HG02759 (cell line): Measurements from ENCODE around the gene PLPP6.

Experiments used
- ATAC-seq: cut with Tn5 transposase; IDR thresholded peaks from one replicate; pipeline ENCODE4 v1.9.1; 2021; ENCODE audit warnings: mild to moderate bottlenecking, moderate library complexity; ENCODE audit not compliant: unreplicated experiment

PLPP6 gene

DNA sequence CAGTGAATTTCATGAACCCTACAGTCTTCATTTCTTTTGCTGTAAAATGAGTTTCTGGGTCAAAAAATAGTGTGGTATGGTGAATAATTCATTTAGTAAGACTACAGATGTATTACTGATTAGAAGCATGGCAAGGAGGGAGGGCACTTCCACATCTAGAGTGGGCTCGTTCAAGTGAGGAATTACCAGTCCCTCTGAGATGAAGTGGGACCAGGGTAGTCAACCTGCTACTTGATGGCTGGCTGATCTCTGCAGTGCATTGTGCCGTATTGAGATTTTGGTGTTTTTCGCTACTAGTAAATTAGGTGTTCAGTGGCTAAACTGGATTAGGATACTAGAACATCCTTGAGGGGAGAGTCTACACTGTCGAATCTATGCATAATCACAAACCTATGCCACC is 28.1 kb downstream of the PLPP6 start:
- peak; percentile 74 for ATAC-seq

DNA sequence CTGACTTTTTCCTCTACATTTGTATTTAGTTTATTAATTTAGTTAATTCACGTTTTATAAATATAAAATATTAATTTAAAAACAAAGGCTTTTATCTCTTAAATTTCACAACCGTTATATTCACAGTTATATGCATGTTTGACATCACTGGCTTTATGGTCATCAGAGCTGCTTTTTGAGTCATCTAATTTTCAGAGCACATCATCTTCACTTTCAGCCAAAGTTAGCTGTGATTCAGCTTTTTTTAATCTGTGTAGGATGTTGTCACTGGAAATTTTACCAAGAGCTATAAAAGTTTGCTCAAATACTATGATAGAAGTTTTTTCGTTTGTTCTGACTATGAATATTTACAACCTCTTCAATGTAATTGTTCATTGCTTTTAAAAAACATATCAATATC is 29.7 kb downstream of the PLPP6 start:
- ATAC-seq: no peak

DNA sequence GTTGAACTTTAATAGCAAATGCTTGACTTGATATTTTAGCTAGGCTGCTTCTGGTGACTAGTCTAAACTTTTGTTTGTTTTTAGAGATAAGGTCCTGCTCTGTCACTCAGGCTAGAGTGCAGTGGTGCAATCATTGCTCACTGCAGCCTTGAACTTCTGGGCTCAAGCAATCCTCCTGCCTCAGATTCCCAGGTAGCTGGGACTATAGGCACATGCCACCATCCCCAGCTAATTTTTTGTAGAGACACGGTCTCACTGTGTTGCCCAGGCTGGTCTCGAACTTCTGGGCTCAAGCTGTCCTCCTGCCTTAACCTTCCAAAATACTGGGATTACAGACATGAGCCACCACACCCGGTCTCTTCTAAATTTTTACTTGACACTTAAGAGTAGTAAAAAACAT is 38.0 kb downstream of the PLPP6 start:
- ATAC-seq: no peak

DNA sequence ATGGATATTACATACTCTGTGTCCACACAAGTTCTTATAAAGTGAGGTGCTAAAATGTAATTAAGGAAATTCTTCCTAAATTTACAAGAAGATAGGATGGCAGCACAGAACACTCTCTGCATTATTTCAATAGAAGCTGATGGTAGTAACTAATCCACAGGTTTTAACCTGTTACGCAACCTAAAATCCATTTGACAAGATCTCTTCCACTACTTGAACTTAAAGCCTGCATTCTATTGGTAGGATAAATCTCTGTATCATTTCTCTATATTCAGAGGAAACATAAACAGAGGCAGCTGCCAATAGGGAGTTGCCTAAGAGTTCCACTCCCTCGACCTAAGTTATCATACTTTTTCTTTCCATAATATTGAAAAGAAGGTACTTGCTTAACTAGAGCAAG is 38.8 kb downstream of the PLPP6 start:
- no peak for ATAC-seq

DNA sequence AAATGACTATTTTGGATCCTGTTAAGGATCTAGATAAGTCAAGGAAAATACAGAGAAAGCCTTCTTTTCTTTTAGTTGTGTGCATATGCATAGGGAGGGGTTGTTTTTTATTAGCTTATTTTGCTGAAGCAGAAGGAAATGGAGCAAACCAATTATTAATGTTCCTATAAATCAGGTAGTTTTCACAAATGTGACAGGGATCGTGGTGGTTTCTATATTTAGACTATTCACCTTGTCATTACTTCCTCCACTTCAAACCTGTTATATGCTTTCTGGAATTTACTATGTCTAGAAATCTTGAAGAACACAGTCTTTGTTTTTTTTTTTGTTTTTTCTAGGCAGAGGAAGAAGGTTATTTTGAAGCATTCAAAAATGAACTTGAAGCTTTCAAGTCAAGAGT is 39.4 kb downstream of the PLPP6 start:
- no peak for ATAC-seq

DNA sequence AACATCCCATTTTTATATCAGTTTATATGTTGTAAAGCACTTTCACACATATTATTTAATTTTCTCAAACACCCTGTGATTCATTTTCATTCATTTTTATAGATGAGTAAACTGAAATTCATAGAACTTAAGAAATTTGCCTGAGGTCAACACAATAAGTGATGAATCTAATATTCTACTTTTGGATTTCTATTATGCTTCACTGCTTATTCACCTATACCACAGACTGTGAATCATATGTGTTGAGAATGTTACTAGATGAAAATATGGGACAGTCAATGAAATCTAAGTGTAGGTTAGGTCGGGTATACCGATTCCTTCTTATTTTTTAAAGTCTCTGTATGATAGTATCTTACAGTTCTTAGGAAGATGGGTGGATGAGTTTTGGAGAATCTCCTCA is 42.0 kb downstream of the PLPP6 start:
- ATAC-seq: no peak

DNA sequence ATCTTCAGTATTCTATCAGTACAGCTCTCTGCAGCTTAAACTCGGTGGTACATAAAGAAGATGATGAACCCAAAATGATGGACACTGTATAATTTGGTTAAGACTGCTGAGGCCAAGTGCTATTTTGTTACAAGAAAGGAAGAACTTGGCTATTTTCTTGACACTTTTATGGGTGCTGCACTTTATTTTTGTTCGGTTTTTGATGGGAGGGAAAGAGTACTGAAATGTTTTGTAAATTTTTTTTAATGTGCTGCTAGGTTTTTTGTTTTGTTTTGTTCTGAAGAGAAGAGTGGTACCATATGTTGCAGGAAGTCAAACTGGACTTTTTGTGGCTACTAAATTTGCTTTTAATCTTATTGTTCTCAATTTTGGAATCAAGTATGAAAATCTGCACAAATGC is 43.9 kb downstream of the PLPP6 start:
- no peak for ATAC-seq

DNA sequence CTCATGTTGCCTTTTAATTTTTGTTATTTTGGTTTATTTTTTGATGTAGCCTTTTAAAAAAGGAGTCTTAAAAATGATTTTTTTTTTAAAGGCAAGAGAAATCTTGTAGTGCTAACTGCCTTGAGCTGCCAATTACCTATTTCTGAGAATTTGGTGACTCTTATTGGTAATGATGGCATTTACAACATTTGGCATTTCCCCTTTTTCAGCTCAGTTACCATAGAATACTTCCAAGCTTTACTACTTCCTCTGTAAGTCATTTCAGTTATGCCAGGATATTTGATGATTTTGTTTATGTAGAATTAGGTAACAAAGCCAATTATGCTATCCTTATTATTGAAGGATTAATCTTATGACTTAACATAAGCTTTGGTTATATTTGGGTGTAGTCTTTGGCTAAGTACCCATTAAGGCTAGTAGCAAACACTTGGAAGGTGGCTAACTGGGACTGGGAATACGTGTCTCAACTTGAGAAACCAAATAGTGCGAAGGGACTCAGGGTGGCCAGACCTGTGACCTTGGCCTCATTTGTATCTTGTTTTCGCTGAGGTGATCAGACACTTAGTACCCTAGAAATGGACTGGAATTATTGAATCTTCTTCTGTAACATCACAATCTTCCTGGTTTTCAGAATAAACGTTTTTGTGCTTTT is 45.0 kb downstream of the PLPP6 start:
- no peak for ATAC-seq

DNA sequence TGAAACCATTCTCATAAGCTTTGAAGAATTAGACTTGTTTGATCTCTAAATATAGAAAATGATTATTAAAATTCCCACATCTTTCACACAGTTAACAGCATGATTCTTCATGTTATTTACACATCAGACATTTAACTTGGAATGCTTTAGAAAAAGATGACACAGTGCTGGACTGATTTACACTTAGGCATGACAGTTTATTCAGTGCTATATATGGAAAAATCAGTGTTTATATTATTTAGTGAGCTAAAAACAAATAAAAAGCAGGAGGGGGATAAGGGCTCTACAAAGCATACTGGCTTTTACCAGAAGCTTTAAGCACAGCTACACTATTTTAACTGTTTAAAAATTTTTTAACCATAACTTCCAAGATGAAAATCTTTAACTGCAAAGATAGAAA is 47.3 kb downstream of the PLPP6 start:
- ATAC-seq: no peak

DNA sequence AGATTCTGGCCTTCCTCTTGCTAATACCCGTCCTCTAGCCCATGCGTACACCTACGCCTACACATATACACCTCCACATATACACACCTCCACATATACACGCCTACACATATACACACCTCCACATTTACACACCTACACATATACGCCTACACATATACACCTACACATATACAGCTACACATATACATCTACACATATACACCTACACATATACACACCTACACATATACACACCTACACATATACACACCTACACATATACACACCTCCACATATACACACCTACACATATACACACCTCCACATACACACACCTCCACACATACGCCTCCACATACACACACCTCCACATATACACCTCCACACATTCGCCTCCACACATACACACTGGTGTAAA is 51.8 kb downstream of the PLPP6 start:
- no peak for ATAC-seq

DNA sequence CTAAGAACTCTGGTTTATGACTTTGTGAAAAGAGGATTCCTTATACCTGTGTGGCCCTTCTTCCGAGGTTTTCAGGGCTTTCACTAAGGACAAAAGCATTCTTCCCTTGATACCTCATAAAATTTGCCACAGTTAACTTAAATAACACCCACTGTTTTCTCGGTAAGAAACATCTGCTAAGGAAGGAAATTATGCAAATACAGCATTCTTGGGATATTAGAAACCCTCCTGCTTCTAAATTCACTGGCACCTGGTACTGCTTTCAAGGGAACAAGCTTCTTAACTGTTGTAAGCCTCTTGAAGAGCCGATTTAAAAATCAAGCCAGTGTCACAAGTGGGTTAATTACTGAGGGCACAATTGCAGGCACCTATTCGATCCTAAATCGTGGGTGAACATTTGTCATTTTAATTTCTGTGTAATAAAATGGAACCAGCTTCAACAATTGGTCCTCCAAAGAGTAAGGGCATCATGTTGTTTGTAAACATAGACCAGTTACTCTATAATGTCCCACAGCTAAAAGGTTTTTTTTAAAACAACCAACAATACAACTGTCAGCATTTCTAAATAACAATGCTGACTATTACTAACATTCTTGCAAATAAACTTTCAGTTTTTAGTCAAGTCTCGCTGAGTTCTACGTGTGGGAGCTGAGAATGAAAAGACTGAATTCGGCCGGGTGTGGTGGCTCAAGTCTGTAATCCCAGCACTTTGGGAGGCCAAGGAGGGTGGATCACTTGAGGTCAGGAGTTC is 52.3 kb downstream of the PLPP6 start:
- no peak for ATAC-seq
